Measurements from ENCODE around the gene KCNG2.

The KCNG2 gene

GRCh38 chr18:79769698-79770500, 27.8 kb upstream of the KCNG2 start:
- peaks cover 42% of the 10 kb centered on the region; the same call in 1 of the 2 replicates for H3K9me3 ChIP-seq (ENCODE audit: insufficient read depth, low read depth, low read length)
- H3K9ac ChIP-seq (ENCODE audit: low read depth, low read length, poor library complexity, severe bottlenecking), result no peak overlapping the region
- TF ChIP-seq EZH2phosphoT487 (IDR thresholded peaks at IDR 0.05; ENCODE audit: borderline replicate concordance) (no peak), CTCF (conservative IDR thresholded peaks at IDR 0.05; ENCODE audit: low read length) (no peak)
- H3K4me2 ChIP-seq (ENCODE audit: low read depth, low read length, poor library complexity, severe bottlenecking), result no peak overlapping the region
- no peaks in the 10 kb centered on the region for H3K79me2 ChIP-seq (ENCODE audit: insufficient read depth, low read length)
- H3K4me1 ChIP-seq (ENCODE audit: insufficient read depth, low read length, poor library complexity, severe bottlenecking), result no peaks in the 10 kb centered on the region
- no peaks in the 10 kb centered on the region for H3K27me3 ChIP-seq (ENCODE audit: insufficient read depth, low read length, poor library complexity, severe bottlenecking)
- no peaks in the 10 kb centered on the region for H3K9me2 ChIP-seq (replicated peaks; ENCODE audit: low read depth, low read length)
- H3K36me3 ChIP-seq (ENCODE audit: insufficient read depth, low read length), result no peaks in the 10 kb centered on the region
- no peak overlapping the region for H3K4me3 ChIP-seq (ENCODE audit: low read length, poor library complexity, severe bottlenecking)
- H3F3A ChIP-seq (ENCODE audit: low read depth), result no peaks in the 10 kb centered on the region
- H2AFZ ChIP-seq (ENCODE audit: low read length), result no peak overlapping the region
- no peaks in the 10 kb centered on the region for H4K20me1 ChIP-seq (ENCODE audit: insufficient read depth, low read length, poor library complexity, severe bottlenecking)

GRCh38 chr18:79770501-79770815, 27.3 kb upstream of the KCNG2 start:
- H2AFZ ChIP-seq (ENCODE audit: low read length), result no peak overlapping the region
- no peaks in the 10 kb centered on the region for H3K79me2 ChIP-seq (ENCODE audit: insufficient read depth, low read length)
- no peaks in the 10 kb centered on the region for H3F3A ChIP-seq (ENCODE audit: low read depth)
- TF ChIP-seq CTCF (conservative IDR thresholded peaks at IDR 0.05; ENCODE audit: low read length), result no peak
- TF ChIP-seq EZH2phosphoT487 (IDR thresholded peaks at IDR 0.05; ENCODE audit: borderline replicate concordance), result no peak
- no peak overlapping the region for H3K9ac ChIP-seq (ENCODE audit: low read depth, low read length, poor library complexity, severe bottlenecking)
- no peaks in the 10 kb centered on the region for H3K4me1 ChIP-seq (ENCODE audit: insufficient read depth, low read length, poor library complexity, severe bottlenecking)
- no peak overlapping the region for H3K4me2 ChIP-seq (ENCODE audit: low read depth, low read length, poor library complexity, severe bottlenecking)
- peaks cover 45% of the 10 kb centered on the region; the same call in 1 of the 2 replicates for H3K9me3 ChIP-seq (ENCODE audit: insufficient read depth, low read depth, low read length)
- no peak overlapping the region for H3K4me3 ChIP-seq (ENCODE audit: low read length, poor library complexity, severe bottlenecking)
- H4K20me1 ChIP-seq (ENCODE audit: insufficient read depth, low read length, poor library complexity, severe bottlenecking), result no peaks in the 10 kb centered on the region
- no peaks in the 10 kb centered on the region for H3K27me3 ChIP-seq (ENCODE audit: insufficient read depth, low read length, poor library complexity, severe bottlenecking)
- H3K9me2 ChIP-seq (replicated peaks; ENCODE audit: low read depth, low read length), result no peaks in the 10 kb centered on the region
- no peaks in the 10 kb centered on the region for H3K36me3 ChIP-seq (ENCODE audit: insufficient read depth, low read length)

GRCh38 chr18:79770826-79771225, 26.9 kb upstream of the KCNG2 start:
- no peaks in the 10 kb centered on the region for H3F3A ChIP-seq (ENCODE audit: low read depth)
- H3K4me3 ChIP-seq (ENCODE audit: low read length, poor library complexity, severe bottlenecking), result no peak overlapping the region
- TF ChIP-seq EZH2phosphoT487 (IDR thresholded peaks at IDR 0.05; ENCODE audit: borderline replicate concordance) (no peak), CTCF (conservative IDR thresholded peaks at IDR 0.05; ENCODE audit: low read length) (no peak)
- no peaks in the 10 kb centered on the region for H3K9me2 ChIP-seq (replicated peaks; ENCODE audit: low read depth, low read length)
- H3K79me2 ChIP-seq (ENCODE audit: insufficient read depth, low read length), result no peaks in the 10 kb centered on the region
- H3K9me3 ChIP-seq (ENCODE audit: insufficient read depth, low read depth, low read length), result peaks cover 43% of the 10 kb centered on the region; the same call in 1 of the 2 replicates
- H4K20me1 ChIP-seq (ENCODE audit: insufficient read depth, low read length, poor library complexity, severe bottlenecking), result no peaks in the 10 kb centered on the region
- H3K9ac ChIP-seq (ENCODE audit: low read depth, low read length, poor library complexity, severe bottlenecking), result no peak overlapping the region
- H3K4me1 ChIP-seq (ENCODE audit: insufficient read depth, low read length, poor library complexity, severe bottlenecking), result no peaks in the 10 kb centered on the region
- no peak overlapping the region for H3K4me2 ChIP-seq (ENCODE audit: low read depth, low read length, poor library complexity, severe bottlenecking)
- no peak overlapping the region for H2AFZ ChIP-seq (ENCODE audit: low read length)
- no peaks in the 10 kb centered on the region for H3K27me3 ChIP-seq (ENCODE audit: insufficient read depth, low read length, poor library complexity, severe bottlenecking)
- H3K36me3 ChIP-seq (ENCODE audit: insufficient read depth, low read length), result no peaks in the 10 kb centered on the region

All from Loucy (cell line).